Measurements from ENCODE around the gene SSTR3.

GRCh38 chr22:37254209-37254866 is 42.1 kb upstream of the SSTR3 start:
- TF ChIP-seq POLR2AphosphoS5 (IDR thresholded peaks at IDR 0.05) (no peak), CTCF (IDR thresholded peaks at IDR 0.05) (no peak)

All from sigmoid colon (tissue), 4 donors.